Measurements from ENCODE around the gene MORN5.

The MORN5 gene

GRCh38 chr9:122222791-122223190, 63.1 kb downstream of the MORN5 start:
- H3K4me3 ChIP-seq (ENCODE audit: low read depth, low read length), result no peak overlapping the region
- TF ChIP-seq, protein P1, sequence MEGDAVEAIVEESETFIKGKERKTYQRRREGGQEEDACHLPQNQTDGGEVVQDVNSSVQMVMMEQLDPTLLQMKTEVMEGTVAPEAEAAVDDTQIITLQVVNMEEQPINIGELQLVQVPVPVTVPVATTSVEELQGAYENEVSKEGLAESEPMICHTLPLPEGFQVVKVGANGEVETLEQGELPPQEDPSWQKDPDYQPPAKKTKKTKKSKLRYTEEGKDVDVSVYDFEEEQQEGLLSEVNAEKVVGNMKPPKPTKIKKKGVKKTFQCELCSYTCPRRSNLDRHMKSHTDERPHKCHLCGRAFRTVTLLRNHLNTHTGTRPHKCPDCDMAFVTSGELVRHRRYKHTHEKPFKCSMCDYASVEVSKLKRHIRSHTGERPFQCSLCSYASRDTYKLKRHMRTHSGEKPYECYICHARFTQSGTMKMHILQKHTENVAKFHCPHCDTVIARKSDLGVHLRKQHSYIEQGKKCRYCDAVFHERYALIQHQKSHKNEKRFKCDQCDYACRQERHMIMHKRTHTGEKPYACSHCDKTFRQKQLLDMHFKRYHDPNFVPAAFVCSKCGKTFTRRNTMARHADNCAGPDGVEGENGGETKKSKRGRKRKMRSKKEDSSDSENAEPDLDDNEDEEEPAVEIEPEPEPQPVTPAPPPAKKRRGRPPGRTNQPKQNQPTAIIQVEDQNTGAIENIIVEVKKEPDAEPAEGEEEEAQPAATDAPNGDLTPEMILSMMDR (IDR thresholded peaks at IDR 0.05; ENCODE audit: low read depth, low read length, missing control alignments), result no peak
- no peak for DNase-seq (ENCODE audit: low read depth)

DNA sequence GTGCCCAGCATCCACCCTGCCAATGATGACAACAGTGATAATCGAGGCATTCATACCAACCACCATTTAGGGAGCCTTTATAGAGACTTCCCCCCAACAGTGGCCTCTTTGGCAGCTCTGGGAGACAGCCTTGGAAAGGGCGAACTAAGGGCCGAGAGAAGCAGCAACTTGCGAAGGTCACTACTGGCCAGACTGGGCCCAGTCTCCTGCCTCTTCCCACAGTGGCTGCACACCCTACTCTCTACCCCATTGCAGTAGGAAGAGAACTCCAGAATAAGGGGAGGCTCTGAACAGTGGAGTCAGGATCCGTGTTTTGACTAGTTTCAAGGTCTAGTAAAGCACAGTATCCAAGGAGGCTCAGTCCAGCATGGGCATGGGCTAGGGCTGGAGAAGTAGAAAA, 63.7 kb downstream of the MORN5 start:
- TF ChIP-seq, protein P1 (IDR thresholded peaks at IDR 0.05; ENCODE audit: low read depth, low read length, missing control alignments), result no peak
- H3K4me3 ChIP-seq (ENCODE audit: low read depth, low read length), result no peak overlapping the region
- DNase-seq (ENCODE audit: low read depth), result no peak

GRCh38 chr9:122225312-122226141, 65.8 kb downstream of the MORN5 start:
- TF ChIP-seq, protein P1 (IDR thresholded peaks at IDR 0.05; ENCODE audit: low read depth, low read length, missing control alignments), result no peak

DNA sequence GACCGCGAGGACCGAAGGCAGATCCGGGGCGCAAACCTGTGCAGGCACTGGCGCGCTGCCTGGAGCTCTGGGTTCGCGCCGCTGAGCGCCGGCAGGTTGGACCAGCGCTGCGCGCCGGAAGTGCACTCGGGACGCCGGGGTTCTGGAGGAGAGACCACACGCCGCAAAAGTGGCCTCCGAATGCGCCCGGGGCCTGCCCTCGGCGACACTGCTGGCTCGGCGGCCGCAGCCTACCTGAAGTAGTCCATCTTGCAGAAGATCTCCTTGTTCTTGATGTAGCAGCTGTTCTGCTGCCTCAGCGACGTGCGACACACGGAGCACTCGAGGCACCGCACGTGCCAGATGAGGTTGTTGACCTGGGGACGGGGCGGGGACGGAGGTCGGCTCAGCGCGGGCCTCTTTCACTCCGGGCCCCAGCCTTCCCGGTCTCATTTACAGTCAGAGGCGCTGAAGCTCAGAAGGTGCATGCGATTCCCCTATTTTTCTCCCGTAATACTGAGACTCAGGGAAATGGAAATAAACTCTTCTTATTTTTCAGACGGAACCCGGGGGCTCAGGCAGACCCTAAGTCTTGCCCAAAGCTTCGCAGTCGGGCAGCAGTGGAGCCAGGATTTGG, 66.5 kb downstream of the MORN5 start:
- TF ChIP-seq, protein P1 (IDR thresholded peaks at IDR 0.05; ENCODE audit: low read depth, low read length, missing control alignments), result no peak
- no peak for DNase-seq (ENCODE audit: low read depth)
- no peak overlapping the region for H3K4me3 ChIP-seq (ENCODE audit: low read depth, low read length)

More at GRCh38 chr9:122225312-122226141, 65.8 kb downstream of the MORN5 start:
- H3K4me3 ChIP-seq (ENCODE audit: low read depth, low read length), result no peak overlapping the region
- DNase-seq (ENCODE audit: low read depth), result no peak

- H3K4me3 ChIP-seq (ENCODE audit: low read depth, low read length), result no peak overlapping the region
- TF ChIP-seq, protein P1 (IDR thresholded peaks at IDR 0.05; ENCODE audit: low read depth, low read length, missing control alignments), result no peak
- DNase-seq (ENCODE audit: low read depth), result no peak
These were observed 67.3 kb downstream of the MORN5 start for GRCh38 chr9:122226758-122227574.

- no peak for DNase-seq (ENCODE audit: low read depth)
- TF ChIP-seq, protein P1 (IDR thresholded peaks at IDR 0.05; ENCODE audit: low read depth, low read length, missing control alignments), result no peak
- no peak overlapping the region for H3K4me3 ChIP-seq (ENCODE audit: low read depth, low read length)
These were observed 67.8 kb downstream of the MORN5 start for GRCh38 chr9:122227575-122227900.

Data from GM12864 (cell line).